Endothelial cell (in vitro differentiated cells): ENCODE measurements around the gene PPP6C. TPM values are rescaled to one million over a fixed set of nuclear protein-coding genes. Genes with fewer than 3 reads are reported as not detected.
"Not testable (repeated sequence)": the region's sequence is repeated elsewhere in the genome, so short reads cannot be mapped to it uniquely, and the experiment has no call there.

Source experiments
- DNase-seq: peaks from one replicate; pipeline ENCODE4 v3.0.0; 2021; ENCODE audit warnings: low spot score
- H3K27ac Mint-ChIP-seq: one replicate; pipeline ENCODE4 v1.8.0; 2021; ENCODE audit warnings: mixed read lengths, inconsistent platforms; ENCODE audit not compliant: unreplicated experiment
- H3K27me3 Mint-ChIP-seq: one replicate; pipeline ENCODE4 v1.8.0; 2021; ENCODE audit warnings: mild to moderate bottlenecking, moderate library complexity, mixed read lengths, inconsistent platforms; ENCODE audit not compliant: unreplicated experiment
- H3K36me3 Mint-ChIP-seq: one replicate; pipeline ENCODE4 v1.8.0; 2021; ENCODE audit warnings: mild to moderate bottlenecking, low read depth, mixed read lengths, inconsistent platforms; ENCODE audit not compliant: unreplicated experiment
- H3K4me1 Mint-ChIP-seq: one replicate; pipeline ENCODE4 v1.8.0; 2021; ENCODE audit warnings: mild to moderate bottlenecking, mixed read lengths, inconsistent platforms; ENCODE audit not compliant: unreplicated experiment
- H3K4me3 Mint-ChIP-seq: one replicate; pipeline ENCODE4 v1.8.0; 2021; ENCODE audit warnings: mild to moderate bottlenecking, mixed read lengths, inconsistent platforms; ENCODE audit not compliant: unreplicated experiment
- H3K9me3 Mint-ChIP-seq: one replicate; pipeline ENCODE4 v1.8.0; 2021; ENCODE audit warnings: mixed read lengths, inconsistent platforms; ENCODE audit not compliant: unreplicated experiment
- CTCF ChIP-seq: fragments of 200-600 bp; sonication (generic); IDR thresholded peaks from one replicate; pipeline ENCODE4 v1.5.0; 2021; ENCODE audit warnings: antibody characterized with exemption; ENCODE audit not compliant: unreplicated experiment
- long read RNA-seq: library from polyadenylated mRNA; unstranded; transcript quantifications from one replicate; pipeline ENCODE4 v2.0.0, GENCODE V29; 2020; ENCODE audit not compliant: unreplicated experiment
- total RNA-seq: library from RNA; stranded (reverse); fragmentation: NEBNext Ultra II Directional; extraction: Animal tissue kit (Norgen Biotek cat#: 25700); gene quantifications from one replicate; pipeline ENCODE4 v1.2.1, GENCODE V29; 2021; ENCODE audit not compliant: unreplicated experiment

PPP6C gene
- 46.0 TPM for total RNA-seq
- long read RNA-seq, full-length matches to known transcripts = 16 of 17 reads
- long read RNA-seq, partial matches to known transcripts = 0 of 17 reads
- long read RNA-seq, other reads (novel, unspliced or antisense) = 1 of 17 reads

- Mint-ChIP-seq H3K4me3 (peak within 1 kb of the TSS; percentile 97), H3K27me3 (no peaks in the 10 kb centered on the region), H3K4me1 (peaks cover 10% of the 10 kb centered on the region), H3K9me3 (no peaks in the 10 kb centered on the region), H3K36me3 (no peaks in the 10 kb centered on the region), H3K27ac (peak within 1 kb of the TSS; percentile 92)
- peak; percentile 39 for TF ChIP-seq CTCF
- DNase-seq = peak; percentile 98
Observed at GRCh38 chr9:125189361-125190289, at the start of gene PPP6C. Gene PPP6C (minus strand): TSS chr9:125189803. CDS start chr9:125189718, 85 bp downstream.

GRCh38 chr9:125238915-125239446, 49.4 kb upstream of the PPP6C start:
- Mint-ChIP-seq H3K9me3 (no peaks in the 10 kb centered on the region), H3K27ac (peak overlapping the region; percentile 28), H3K4me3 (peak overlapping the region; percentile 98), H3K36me3 (peaks cover 46% of the 10 kb centered on the region), H3K27me3 (peaks cover 17% of the 10 kb centered on the region), H3K4me1 (peaks cover 49% of the 10 kb centered on the region)
- TF ChIP-seq CTCF = no peak
- no peak for DNase-seq

- H3K27me3 Mint-ChIP-seq = peaks cover 17% of the 10 kb centered on the region
- no peak overlapping the region for H3K27ac Mint-ChIP-seq
- peak overlapping the region; percentile 98 for H3K4me3 Mint-ChIP-seq
- peaks cover 46% of the 10 kb centered on the region for H3K36me3 Mint-ChIP-seq
- H3K9me3 Mint-ChIP-seq = no peaks in the 10 kb centered on the region
- H3K4me1 Mint-ChIP-seq = peaks cover 49% of the 10 kb centered on the region
- TF ChIP-seq CTCF = no peak
- no peak for DNase-seq
Observed at GRCh38 chr9:125238127-125238914, 48.7 kb upstream of the PPP6C start.

- not testable (repeated sequence) for H3K9me3 Mint-ChIP-seq, H3K27ac Mint-ChIP-seq, DNase-seq
- Mint-ChIP-seq H3K36me3 (peaks cover 45% of the 10 kb centered on the region), H3K4me1 (peaks cover 41% of the 10 kb centered on the region), H3K27me3 (peaks cover 12% of the 10 kb centered on the region), H3K4me3 (peak overlapping the region; percentile 72)
Observed at GRCh38 chr9:125236520-125237159, 47.0 kb upstream of the PPP6C start.
